Upper lobe of left lung (tissue), 4 donors: Measurements from ENCODE around the gene MRPS34.

ENCODE experiments used
- EP300 ChIP-seq, 4 donors: sonication (generic); formaldehyde crosslinking; IDR thresholded peaks; one replicate each; pipeline ENCODE4 v1.5.1; 2017; ENCODE audit warnings: antibody characterized with exemption in 4 of 4, control low read depth in 2 of 4
- POLR2A ChIP-seq, 4 donors: fragments of 450-650 bp; IDR thresholded peaks; one replicate each; pipeline ENCODE4 v1.5.1; 2016 to 2017; ENCODE audit warnings: antibody characterized with exemption in 4 of 4, mild to moderate bottlenecking in 2 of 4
- POLR2AphosphoS5 ChIP-seq, 2 donors: sonication (generic); formaldehyde crosslinking; IDR thresholded peaks; one replicate each; pipeline ENCODE4 v1.5.1; 2017; ENCODE audit warnings: antibody characterized with exemption in 2 of 2
- TF ChIP-seq, protein P1 (sequence below), 6 experiments: fragments of 450-650 bp in 4 of 6; fragments of 200-600 bp in 2 of 6; sonication (generic) in 2 of 6; IDR thresholded peaks; one replicate each; pipeline ENCODE4 v1.5.1; 2016 to 2019; ENCODE audit warnings: antibody characterized with exemption in 6 of 6

- TF ChIP-seq, protein P1, sequence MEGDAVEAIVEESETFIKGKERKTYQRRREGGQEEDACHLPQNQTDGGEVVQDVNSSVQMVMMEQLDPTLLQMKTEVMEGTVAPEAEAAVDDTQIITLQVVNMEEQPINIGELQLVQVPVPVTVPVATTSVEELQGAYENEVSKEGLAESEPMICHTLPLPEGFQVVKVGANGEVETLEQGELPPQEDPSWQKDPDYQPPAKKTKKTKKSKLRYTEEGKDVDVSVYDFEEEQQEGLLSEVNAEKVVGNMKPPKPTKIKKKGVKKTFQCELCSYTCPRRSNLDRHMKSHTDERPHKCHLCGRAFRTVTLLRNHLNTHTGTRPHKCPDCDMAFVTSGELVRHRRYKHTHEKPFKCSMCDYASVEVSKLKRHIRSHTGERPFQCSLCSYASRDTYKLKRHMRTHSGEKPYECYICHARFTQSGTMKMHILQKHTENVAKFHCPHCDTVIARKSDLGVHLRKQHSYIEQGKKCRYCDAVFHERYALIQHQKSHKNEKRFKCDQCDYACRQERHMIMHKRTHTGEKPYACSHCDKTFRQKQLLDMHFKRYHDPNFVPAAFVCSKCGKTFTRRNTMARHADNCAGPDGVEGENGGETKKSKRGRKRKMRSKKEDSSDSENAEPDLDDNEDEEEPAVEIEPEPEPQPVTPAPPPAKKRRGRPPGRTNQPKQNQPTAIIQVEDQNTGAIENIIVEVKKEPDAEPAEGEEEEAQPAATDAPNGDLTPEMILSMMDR (IDR thresholded peaks at IDR 0.05) = no peak
- no peak for TF ChIP-seq POLR2A (IDR thresholded peaks at IDR 0.05)
- no peak for TF ChIP-seq POLR2AphosphoS5 (IDR thresholded peaks at IDR 0.05)
- no peak for TF ChIP-seq EP300 (IDR thresholded peaks at IDR 0.05)
Measured at GRCh38 chr16:1789643-1790045, 16.7 kb upstream of the MRPS34 start.
